Endothelial cell of umbilical vein (primary cell): ENCODE data around the gene LRP1B. TPM values are rescaled to one million over a fixed set of nuclear protein-coding genes. Genes with fewer than 3 reads are reported as not detected.

Experiments used
- BruUV-seq: library from RNA; stranded (reverse); fragments of 400-500 nt; replicated peaks from 2 replicates; lab custom pipeline; 2021; lab: Mats Ljungman, UMichigan
- CTCF ChIA-PET: fragments of 300-600, 350-600 bp; sonication (Branson Sonifier 250); formaldehyde crosslinking; loops from one replicate; lab custom pipeline; 2021; ENCODE audit warnings: antibody characterized with exemption, inconsistent platforms; lab: Charles Lee
- POLR2A ChIA-PET: fragments of 300-600, 350-600 bp; sonication (Branson Sonifier 250); formaldehyde crosslinking; loops from one replicate; lab custom pipeline; 2021; ENCODE audit warnings: antibody characterized with exemption, inconsistent platforms; lab: Charles Lee
- DNase-seq: peaks from one replicate; pipeline ENCODE4 v3.0.0-alpha.2; 2011; ENCODE audit warnings: low read depth, low spot score
- FAIRE-seq: peaks from 2 replicates; lab custom pipeline; 2011; peaks lifted over from hg19 to GRCh38; lab: Jason Lieb, UNC
- H2AFZ ChIP-seq: 2 replicates; pipeline ENCODE4 v1.6.0; 2012; ENCODE audit warnings: low read depth, low read length, control low read depth, inconsistent platforms
- H3K27ac ChIP-seq: 2 replicates; pipeline ENCODE4 v1.5.1; 2011; ENCODE audit warnings: low read depth, mild to moderate bottlenecking, control low read depth, low read length, moderate library complexity; ENCODE audit not compliant: insufficient read depth
- H3K27me3 ChIP-seq, 2 experiments: 2 replicates each; pipeline versions ENCODE4 v1.6.0 to v1.6.1; 2011; ENCODE audit warnings: low read length in 2 of 2, mixed read lengths in 1 of 2; ENCODE audit not compliant: control insufficient read depth in 2 of 2, insufficient read depth in 2 of 2
- H3K36me3 ChIP-seq, 2 experiments: 2 replicates in 1 of 2; 3 replicates in 1 of 2; pipeline ENCODE4 v1.5.1; 2011; ENCODE audit warnings: low read length in 2 of 2, mild to moderate bottlenecking in 1 of 2, moderate library complexity in 1 of 2; ENCODE audit not compliant: control insufficient read depth in 2 of 2, insufficient read depth in 2 of 2; ENCODE audit errors: extremely low read depth in 1 of 2
- H3K4me1 ChIP-seq: 3 replicates; pipeline ENCODE4 v1.5.1; 2011; ENCODE audit warnings: mild to moderate bottlenecking, low read length; ENCODE audit not compliant: control insufficient read depth, insufficient read depth; ENCODE audit errors: extremely low read depth
- H3K4me2 ChIP-seq: 2 replicates; pipeline ENCODE4 v1.6.1; 2011; ENCODE audit warnings: low read length, control low read depth, mixed read lengths; ENCODE audit not compliant: insufficient read depth
- H3K4me3 ChIP-seq, 3 experiments: fragments of 200-600 bp in 1 of 3; sonication (generic), shearing (Covaris generic) in 1 of 3; replicated peaks in 1 of 3; 2 replicates each; pipeline ENCODE4 v1.5.1; 2011 to 2016; ENCODE audit warnings: control low read depth in 3 of 3, low read length in 3 of 3, mild to moderate bottlenecking in 2 of 3, inconsistent platforms in 1 of 3, low read depth in 1 of 3, moderate library complexity in 1 of 3; ENCODE audit not compliant: insufficient read depth in 1 of 3
- H3K79me2 ChIP-seq: 2 replicates; pipeline ENCODE4 v1.6.0; 2012; ENCODE audit warnings: low read length, inconsistent platforms; ENCODE audit not compliant: control insufficient read depth, insufficient read depth
- H3K9ac ChIP-seq: replicated peaks from 2 replicates; pipeline ENCODE3; 2011; ENCODE audit warnings: low read length, control low read depth; ENCODE audit not compliant: insufficient read depth; ENCODE audit errors: extremely low read depth
- H3K9me1 ChIP-seq: replicated peaks from 3 replicates; pipeline ENCODE4 v1.6.0; 2011; ENCODE audit warnings: mild to moderate bottlenecking, low read length; ENCODE audit not compliant: control insufficient read depth, insufficient read depth; ENCODE audit errors: extremely low read depth
- H3K9me3 ChIP-seq: replicated peaks from 2 replicates; pipeline ENCODE4 v1.5.1; 2012; ENCODE audit warnings: low read length, inconsistent platforms; ENCODE audit not compliant: control insufficient read depth, insufficient read depth
- H4K20me1 ChIP-seq: replicated peaks from 2 replicates; pipeline ENCODE3; 2011; ENCODE audit warnings: mild to moderate bottlenecking, low read length; ENCODE audit not compliant: control insufficient read depth, insufficient read depth; ENCODE audit errors: extremely low read depth
- EZH2 ChIP-seq: IDR thresholded peaks from 2 replicates; pipeline ENCODE4 v1.6.1; 2012; ENCODE audit warnings: borderline replicate concordance, low read depth, mild to moderate bottlenecking, moderate library complexity, low read length, inconsistent platforms; ENCODE audit not compliant: severe bottlenecking
- FOS ChIP-seq: IDR thresholded peaks from 2 replicates; pipeline ENCODE4 v1.6.1; 2011; ENCODE audit warnings: mild to moderate bottlenecking, low read length, moderate library complexity, borderline replicate concordance; ENCODE audit not compliant: insufficient read depth
- GATA2 ChIP-seq: IDR thresholded peaks from 2 replicates; pipeline ENCODE4 v1.7.0; 2011; ENCODE audit warnings: low read depth, mild to moderate bottlenecking, moderate library complexity, mixed read lengths, low read length; ENCODE audit not compliant: insufficient read length, insufficient read depth
- JUN ChIP-seq: IDR thresholded peaks from 2 replicates; pipeline ENCODE4 v1.6.1; 2011; ENCODE audit warnings: borderline replicate concordance, low read depth; ENCODE audit not compliant: insufficient read length, insufficient read depth
- MYC ChIP-seq: IDR thresholded peaks from one replicate; pipeline ENCODE4 v1.6.1; 2011; ENCODE audit warnings: mild to moderate bottlenecking, low read depth, low read length
- POLR2A ChIP-seq: IDR thresholded peaks from 2 replicates; pipeline ENCODE4 v1.6.1; 2012; ENCODE audit warnings: low read depth, mild to moderate bottlenecking, control low read depth, low read length
- POLR2AphosphoS5 ChIP-seq: IDR thresholded peaks from 2 replicates; pipeline ENCODE4 v1.6.1; 2012; ENCODE audit warnings: low read depth, mild to moderate bottlenecking, control low read depth, low read length, moderate library complexity; ENCODE audit not compliant: insufficient read depth
- dilution Hi-C: fragments of 300-500 bp; cut with MboI; formaldehyde crosslinking; loops from one replicate; pipeline ENCODE4 v1.15.0; 2019; ENCODE audit warnings: low sequenced_read_pairs; ENCODE audit not compliant: extremely low pct_ligation_motif_present
- intact Hi-C: fragments of 100-400 bp; cut with micrococcal nuclease; formaldehyde crosslinking; loops from one replicate; pipeline ENCODE4 v1.10.0; 2022
- polyA plus RNA-seq, 4 experiments: library from polyadenylated mRNA; depleted of rRNA in 3 of 4; stranded (reverse) in 3 of 4; unstranded in 1 of 4; fragments of >200 nt; gene quantifications; 2 replicates each; pipeline versions ENCODE4 v1.2.1 to v1.2.3, GENCODE V29; 2011 to 2012; ENCODE audit warnings: missing spikeins in 1 of 4
- total RNA-seq: library from RNA; stranded (reverse); gene quantifications from 2 replicates; pipeline ENCODE4 v1.2.3, GENCODE V29; 2021
- TF ChIP-seq, protein P1 (sequence below), 2 donors: IDR thresholded peaks; 1 replicate in 1 of 2; 2 replicates in 1 of 2; pipeline ENCODE4 v1.5.1; 2011; ENCODE audit warnings: low read length in 2 of 2, mild to moderate bottlenecking in 2 of 2, moderate library complexity in 2 of 2, control low read depth in 1 of 2, inconsistent platforms in 1 of 2, low read depth in 1 of 2; ENCODE audit not compliant: insufficient read depth in 1 of 2; ENCODE audit errors: extremely low read depth in 1 of 2
- TF ChIP-seq, protein P2 (sequence below): IDR thresholded peaks from 2 replicates; pipeline ENCODE4 v1.6.1; 2011; ENCODE audit not compliant: insufficient read depth, insufficient read length

LRP1B gene
- total and polyA plus RNA-seq, 2 donors (not counting 3 experiments of a cell fraction or from before 2014, with no cell fraction given) = 0.03 to 0.07 TPM

DNA sequence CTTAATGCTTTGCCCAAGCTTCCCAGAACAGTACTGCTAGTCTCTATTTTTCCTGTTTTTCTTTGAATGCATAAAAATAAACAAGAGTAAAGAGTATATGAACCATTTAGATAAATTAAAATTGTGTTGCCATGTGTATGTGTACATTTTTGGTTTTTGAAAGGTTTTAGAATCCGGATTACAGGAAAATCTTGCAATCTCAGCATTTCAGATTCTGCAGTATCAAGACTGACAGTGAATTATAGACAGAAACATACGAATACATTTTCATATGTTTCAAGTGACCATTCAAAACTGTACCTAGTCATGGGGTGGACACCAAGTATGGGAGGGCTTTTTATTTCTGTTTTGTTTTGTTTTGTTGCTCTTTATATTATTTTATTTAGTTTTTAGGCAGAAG lies 604.1 kb downstream of the LRP1B start:
- dilution Hi-C loops (no loop called here), intact Hi-C loops (no loop called here)
- Histone ChIP-seq H3K4me3 (no peak overlapping the region), H3K4me1 (no peaks in the 10 kb centered on the region), H3K9ac (no peak overlapping the region), H3K27me3 (no peaks in the 10 kb centered on the region), H4K20me1 (no peaks in the 10 kb centered on the region), H3K36me3 (no peaks in the 10 kb centered on the region), H3K4me2 (no peak overlapping the region), H2AFZ (no peak overlapping the region), H3K9me1 (no peaks in the 10 kb centered on the region), H3K79me2 (no peaks in the 10 kb centered on the region), H3K9me3 (no peaks in the 10 kb centered on the region), H3K27ac (no peak overlapping the region)
- ChIA-PET POLR2A (no interaction called here), CTCF (interaction anchor here (1.0 to 1.1 kb wide), 3 partner anchors 9 to 1814 kb away, joined by 3 read pairs; no protein-coding TSS in a partner anchor)
- BruUV-seq = no TSS peak
- FAIRE-seq (no peak), DNase-seq (no peak)
- TF ChIP-seq MYC (no peak), POLR2AphosphoS5 (no peak), POLR2A (no peak), JUN (no peak)
- TF ChIP-seq, protein P1, sequence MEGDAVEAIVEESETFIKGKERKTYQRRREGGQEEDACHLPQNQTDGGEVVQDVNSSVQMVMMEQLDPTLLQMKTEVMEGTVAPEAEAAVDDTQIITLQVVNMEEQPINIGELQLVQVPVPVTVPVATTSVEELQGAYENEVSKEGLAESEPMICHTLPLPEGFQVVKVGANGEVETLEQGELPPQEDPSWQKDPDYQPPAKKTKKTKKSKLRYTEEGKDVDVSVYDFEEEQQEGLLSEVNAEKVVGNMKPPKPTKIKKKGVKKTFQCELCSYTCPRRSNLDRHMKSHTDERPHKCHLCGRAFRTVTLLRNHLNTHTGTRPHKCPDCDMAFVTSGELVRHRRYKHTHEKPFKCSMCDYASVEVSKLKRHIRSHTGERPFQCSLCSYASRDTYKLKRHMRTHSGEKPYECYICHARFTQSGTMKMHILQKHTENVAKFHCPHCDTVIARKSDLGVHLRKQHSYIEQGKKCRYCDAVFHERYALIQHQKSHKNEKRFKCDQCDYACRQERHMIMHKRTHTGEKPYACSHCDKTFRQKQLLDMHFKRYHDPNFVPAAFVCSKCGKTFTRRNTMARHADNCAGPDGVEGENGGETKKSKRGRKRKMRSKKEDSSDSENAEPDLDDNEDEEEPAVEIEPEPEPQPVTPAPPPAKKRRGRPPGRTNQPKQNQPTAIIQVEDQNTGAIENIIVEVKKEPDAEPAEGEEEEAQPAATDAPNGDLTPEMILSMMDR (IDR thresholded peaks at IDR 0.05; ENCODE audit: extremely low read depth in 1 of 2, insufficient read depth in 1 of 2, low read depth in 1 of 2, low read length in 2 of 2) = no peak
- TF ChIP-seq, protein P2, sequence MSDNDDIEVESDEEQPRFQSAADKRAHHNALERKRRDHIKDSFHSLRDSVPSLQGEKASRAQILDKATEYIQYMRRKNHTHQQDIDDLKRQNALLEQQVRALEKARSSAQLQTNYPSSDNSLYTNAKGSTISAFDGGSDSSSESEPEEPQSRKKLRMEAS = no peak

DNA sequence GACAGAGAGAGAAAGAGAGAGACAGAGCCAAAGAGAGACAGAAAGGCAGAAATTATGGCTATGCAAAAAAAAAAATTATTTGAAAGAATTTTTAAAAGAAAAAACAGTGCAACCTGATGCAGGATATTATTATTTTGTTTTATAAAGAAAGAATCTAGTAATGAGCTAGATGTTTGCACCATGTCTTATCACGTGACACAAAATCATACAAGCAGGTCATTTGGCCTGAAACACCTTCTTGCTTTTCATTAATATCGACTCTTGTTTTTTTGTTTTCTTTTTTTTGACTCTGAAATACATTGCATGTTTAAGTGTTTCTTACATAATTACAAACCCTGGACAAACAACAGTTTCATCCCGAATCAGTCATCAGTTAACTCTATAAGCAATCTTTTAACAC lies 606.0 kb downstream of the LRP1B start:
- intact Hi-C loops (no loop called here), dilution Hi-C loops (no loop called here)
- Histone ChIP-seq H3K9me3 (no peaks in the 10 kb centered on the region), H3K9ac (no peak overlapping the region), H3K27ac (no peak overlapping the region), H3K4me1 (no peaks in the 10 kb centered on the region), H3K9me1 (no peaks in the 10 kb centered on the region), H3K79me2 (no peaks in the 10 kb centered on the region), H4K20me1 (no peaks in the 10 kb centered on the region), H3K27me3 (no peaks in the 10 kb centered on the region), H2AFZ (no peak overlapping the region), H3K4me3 (no peak overlapping the region), H3K36me3 (no peaks in the 10 kb centered on the region), H3K4me2 (no peak overlapping the region)
- FAIRE-seq = no peak
- TF ChIP-seq GATA2 = no peak
- no peak for TF ChIP-seq MYC
- TF ChIP-seq, protein P1 (IDR thresholded peaks at IDR 0.05; ENCODE audit: extremely low read depth in 1 of 2, insufficient read depth in 1 of 2, low read depth in 1 of 2, low read length in 2 of 2) = no peak
- TF ChIP-seq JUN = no peak
- TF ChIP-seq, protein P2 = no peak
- TF ChIP-seq EZH2 = no peak
- TF ChIP-seq POLR2AphosphoS5 = no peak
- TF ChIP-seq POLR2A = no peak
- TF ChIP-seq FOS = no peak
- no peak for DNase-seq
- no TSS peak for BruUV-seq
- POLR2A ChIA-PET = no interaction called here
- CTCF ChIA-PET = interaction anchor here (0.9 kb wide), 1 partner anchor 30 kb away, joined by 4 read pairs; no protein-coding TSS in a partner anchor
